Measurements from ENCODE around the gene SIMC1.

Gene SIMC1

GRCh38 chr5:176389135-176390123, 151.2 kb downstream of the SIMC1 start:
- DNase-seq = no peak

- no peak for DNase-seq
Observed at GRCh38 chr5:176391479-176391878, 153.3 kb downstream of the SIMC1 start.

GRCh38 chr5:176391999-176392398, 153.8 kb downstream of the SIMC1 start:
- no peak for DNase-seq

- no peak for DNase-seq
Observed at GRCh38 chr5:176392526-176392925, 154.3 kb downstream of the SIMC1 start.

- DNase-seq = no peak
Observed at GRCh38 chr5:176394096-176394495, 155.9 kb downstream of the SIMC1 start.

GRCh38 chr5:176394881-176395675, 156.9 kb downstream of the SIMC1 start:
- no peak for DNase-seq
